ENCODE measurements around the gene LSM10. TPM values are rescaled to one million over a fixed set of nuclear protein-coding genes. Genes with fewer than 3 reads are reported as not detected.

LSM10 gene
- total RNA-seq, 1 experiment from 2014 or later, result 42.2 TPM

- H4K91ac ChIP-seq (ENCODE audit: insufficient read length, low read depth, low read length), result no peak overlapping the region
- no peak overlapping the region for H2BK120ac ChIP-seq (ENCODE audit: low read depth, low read length, poor library complexity, severe bottlenecking)
- peaks cover 27 to 28% of the 10 kb centered on the region in 2 experiments for H3K4me1 Mint-ChIP-seq
- no peak overlapping the region for H4K8ac ChIP-seq (replicated peaks; ENCODE audit: insufficient read length, low read depth, low read length)
- no peak for DNase-seq
- peaks cover 5% of the 10 kb centered on the region; the same call in 1 of the 2 replicates for H3K4me1 ChIP-seq (ENCODE audit: insufficient read depth, low read length)
- no peak overlapping the region for H3K27ac ChIP-seq (ENCODE audit: insufficient read length, low read depth, low read length)
- H3K79me1 ChIP-seq (ENCODE audit: insufficient read depth, low read depth, low read length, poor library complexity, severe bottlenecking), result peaks cover 2% of the 10 kb centered on the region
- H3K27me3 ChIP-seq (ENCODE audit: insufficient read depth, low read length), result no peaks in the 10 kb centered on the region
- no peaks in the 10 kb centered on the region for H3K9me3 Mint-ChIP-seq
- no peak overlapping the region for H2BK15ac ChIP-seq (ENCODE audit: low read depth, low read length)
- peaks cover 0 to 13% (median 4%) of the 10 kb centered on the region in 3 experiments for H3K36me3 Mint-ChIP-seq (ENCODE audit: insufficient read depth in 1 of 3, low read depth in 3 of 3)
- no peak overlapping the region for H3K9ac ChIP-seq (ENCODE audit: extremely low read depth, insufficient read length, low read length)
- no peak overlapping the region for H3K4me3 Mint-ChIP-seq
- no peaks in the 10 kb centered on the region for H4K20me1 ChIP-seq (ENCODE audit: control insufficient read depth, insufficient read depth, insufficient read length)
- no peak overlapping the region for H2BK5ac ChIP-seq (ENCODE audit: insufficient read length, low read length)
- no peak overlapping the region for H2AK5ac ChIP-seq (ENCODE audit: insufficient read length, low read length)
- peaks cover 3% of the 10 kb centered on the region; the same call in 1 of the 2 replicates for H3K79me2 ChIP-seq (ENCODE audit: insufficient read depth, low read length)
- no CpG with 5 or more reads among the region's 4 CpGs for WGBS (ENCODE audit: extremely low coverage, insufficient read length, low lambda C conversion rate)
- H3K56ac ChIP-seq (ENCODE audit: insufficient read length, low read depth, low read length), result no peak overlapping the region
- no peak overlapping the region for H2BK20ac ChIP-seq (ENCODE audit: low read depth, low read length, poor library complexity, severe bottlenecking)
- no peak overlapping the region for H3K4ac ChIP-seq (ENCODE audit: low read depth, low read length)
- H3T11ph ChIP-seq (ENCODE audit: low read length), result no peak overlapping the region
- no peak overlapping the region for H3K14ac ChIP-seq (ENCODE audit: insufficient read depth, low read length)
- H3K27ac Mint-ChIP-seq, result peak overlapping the region in 1 of 3 experiments; percentile 68; a peak in 1 of 7 replicates
- H3K23ac ChIP-seq (ENCODE audit: insufficient read length, low read depth, low read length), result no peak overlapping the region
- no peak overlapping the region for H2BK12ac ChIP-seq (ENCODE audit: insufficient read length, low read depth, low read length)
- H4K5ac ChIP-seq (ENCODE audit: insufficient read length, low read depth, low read length), result no peak overlapping the region
- H3K9me3 ChIP-seq (ENCODE audit: control insufficient read depth, low read depth, low read length), result no peaks in the 10 kb centered on the region
- no peak overlapping the region for H2AFZ ChIP-seq (ENCODE audit: low read length)
- no peak overlapping the region for H3K4me2 ChIP-seq (ENCODE audit: insufficient read depth, insufficient read length, low read length)
- H3K23me2 ChIP-seq (ENCODE audit: insufficient read length, low read depth, low read length, poor library complexity, severe bottlenecking), result no peaks in the 10 kb centered on the region
- H3K18ac ChIP-seq (ENCODE audit: insufficient read length, low read depth, low read length), result no peak overlapping the region
- no peaks in the 10 kb centered on the region for H3K27me3 Mint-ChIP-seq (ENCODE audit: low read depth)
- no peak for TF ChIP-seq CTCF (conservative IDR thresholded peaks at IDR 0.05)
Observed at GRCh38 chr1:36367798-36368197, 29.9 kb downstream of the LSM10 start.
